ENCODE results near the gene USP40. TPM values are rescaled to one million over a fixed set of nuclear protein-coding genes. Genes with fewer than 3 reads are reported as not detected.

Gene USP40
- total RNA-seq: 14.2 and 35.7 TPM in 2 replicates

DNA sequence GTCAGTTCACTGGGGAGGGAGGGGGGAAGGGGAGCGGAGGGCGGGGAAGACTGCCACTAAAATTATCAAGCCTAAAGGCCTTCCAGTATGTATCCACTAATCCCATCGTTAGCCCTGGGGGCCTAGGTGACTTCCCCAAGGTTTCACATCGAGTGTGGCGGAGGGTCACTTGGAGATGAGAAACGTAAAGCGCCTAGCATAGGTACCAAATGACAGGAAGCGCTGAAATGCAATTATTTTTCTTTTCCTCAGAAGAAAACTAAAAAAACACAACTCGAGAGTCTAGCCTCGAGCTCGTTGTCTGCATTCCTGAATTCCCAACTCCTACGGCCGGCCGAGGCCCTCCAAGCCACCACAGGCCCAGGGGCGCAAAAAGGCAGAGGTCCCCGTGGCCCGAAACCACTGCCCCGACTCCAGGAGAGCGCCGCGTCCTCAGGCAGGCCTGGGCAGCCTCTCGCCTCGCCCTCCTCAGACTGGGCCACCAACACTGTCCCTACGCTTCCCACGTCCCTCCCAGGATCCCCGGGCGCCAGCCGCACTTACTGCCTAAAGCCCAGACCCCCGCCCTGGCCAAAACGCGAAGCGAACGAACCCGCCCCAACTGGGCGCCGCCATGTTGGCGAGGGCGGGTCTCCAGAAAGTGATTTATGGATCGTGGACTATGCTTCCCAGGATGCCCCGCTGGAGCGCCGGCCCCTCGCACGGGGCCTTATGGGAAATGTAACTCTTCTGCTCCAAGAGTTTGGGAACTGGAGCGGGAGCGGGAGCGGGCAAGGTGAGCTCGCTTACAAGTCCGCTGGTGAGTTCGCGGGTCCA lies at the start of gene USP40:
TSS of gene USP40 (minus strand) at position 642 of the 816 bp plus-strand sequence. CDS start 1,228 bp downstream, outside the sequence.

Other genes starting within 250 kb of the USP40 start
- gene DGKD, start 212.3 kb downstream of the USP40 start, total RNA-seq: 22.0 and 22.8 TPM in 2 replicates
- gene UGT1A8, start 50.9 kb upstream of the USP40 start, total RNA-seq: not detected in 2 replicates
- gene UGT1A10, start 69.7 kb upstream of the USP40 start, total RNA-seq: 0.06 TPM in 1 of 2 replicates, not detected in the other
- not detected in 2 replicates for gene UGT1A9, start 105.1 kb upstream of the USP40 start, total RNA-seq
- not detected in 2 replicates for gene UGT1A7, start 115.1 kb upstream of the USP40 start, total RNA-seq
- not detected in 2 replicates for gene UGT1A6, start 126.1 kb upstream of the USP40 start, total RNA-seq
- not detected in 2 replicates for gene UGT1A5, start 146.1 kb upstream of the USP40 start, total RNA-seq
- gene UGT1A4, start 152.0 kb upstream of the USP40 start, total RNA-seq: not detected in 2 replicates
- not detected in 2 replicates for gene UGT1A3, start 162.3 kb upstream of the USP40 start, total RNA-seq
- gene UGT1A1, start 193.5 kb upstream of the USP40 start, total RNA-seq: not detected in 2 replicates
- not detected in 2 replicates for gene MROH2A, start 211.5 kb upstream of the USP40 start, total RNA-seq